GM21529 (cell line): ENCODE results near the gene NLRX1.
"Not testable (repeated sequence)": the region's sequence is repeated elsewhere in the genome, so short reads cannot be mapped to it uniquely, and the experiment has no call there.

Experiments used
- ATAC-seq: cut with Tn5 transposase; IDR thresholded peaks from one replicate; pipeline ENCODE4 v1.9.1; 2021; ENCODE audit not compliant: unreplicated experiment

NLRX1 gene

DNA sequence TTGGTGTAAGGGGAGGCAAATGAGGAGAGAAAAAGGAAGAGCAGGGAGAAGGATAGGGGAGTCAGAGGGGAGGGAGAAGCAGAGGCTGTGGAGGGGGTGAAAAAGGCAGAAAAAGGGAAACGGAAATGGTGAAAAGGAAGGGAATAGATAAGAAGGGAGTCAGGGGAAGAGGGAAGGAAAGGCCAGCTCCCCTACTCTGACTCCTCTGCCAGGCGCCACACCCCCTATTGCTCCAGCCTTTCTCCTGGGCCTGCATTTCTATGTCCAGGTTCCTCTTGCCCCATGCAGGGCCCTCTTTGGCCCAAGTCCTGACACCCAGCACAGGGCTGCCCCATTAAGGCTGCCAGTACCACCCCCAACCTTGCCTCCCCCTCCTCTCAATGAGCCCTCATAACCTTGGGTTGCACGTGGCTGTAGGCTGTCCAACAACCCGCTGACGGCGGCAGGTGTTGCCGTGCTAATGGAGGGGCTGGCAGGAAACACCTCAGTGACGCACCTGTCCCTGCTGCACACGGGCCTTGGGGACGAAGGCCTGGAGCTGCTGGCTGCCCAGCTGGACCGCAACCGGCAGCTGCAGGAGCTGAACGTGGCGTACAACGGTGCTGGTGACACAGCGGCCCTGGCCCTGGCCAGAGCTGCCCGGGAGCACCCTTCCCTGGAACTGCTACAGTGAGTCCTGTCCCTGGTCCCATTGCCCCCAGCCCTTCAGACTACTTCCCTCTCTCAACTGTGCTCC is 13.3 kb downstream of the NLRX1 start:
- ATAC-seq: no peak

DNA sequence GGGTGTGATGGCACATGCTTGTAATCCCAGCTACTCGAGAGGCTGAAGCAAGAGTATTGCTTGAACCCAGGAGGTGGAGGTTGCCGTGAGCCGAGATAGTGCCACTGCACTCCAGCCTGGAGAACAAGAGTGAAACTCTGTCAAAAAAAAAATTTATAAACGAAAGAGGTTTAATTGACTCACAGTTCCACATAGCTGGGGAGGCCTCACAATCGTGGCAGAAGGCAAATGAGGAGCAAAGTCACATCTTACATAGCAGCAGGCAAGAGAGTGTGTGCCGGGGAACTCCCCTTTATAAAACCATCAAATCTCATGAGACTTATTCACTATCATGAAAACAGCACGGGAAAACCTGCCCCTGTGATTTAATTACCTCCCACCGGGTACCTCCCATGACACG is 15.9 kb downstream of the NLRX1 start:
- not testable (repeated sequence) for ATAC-seq

DNA sequence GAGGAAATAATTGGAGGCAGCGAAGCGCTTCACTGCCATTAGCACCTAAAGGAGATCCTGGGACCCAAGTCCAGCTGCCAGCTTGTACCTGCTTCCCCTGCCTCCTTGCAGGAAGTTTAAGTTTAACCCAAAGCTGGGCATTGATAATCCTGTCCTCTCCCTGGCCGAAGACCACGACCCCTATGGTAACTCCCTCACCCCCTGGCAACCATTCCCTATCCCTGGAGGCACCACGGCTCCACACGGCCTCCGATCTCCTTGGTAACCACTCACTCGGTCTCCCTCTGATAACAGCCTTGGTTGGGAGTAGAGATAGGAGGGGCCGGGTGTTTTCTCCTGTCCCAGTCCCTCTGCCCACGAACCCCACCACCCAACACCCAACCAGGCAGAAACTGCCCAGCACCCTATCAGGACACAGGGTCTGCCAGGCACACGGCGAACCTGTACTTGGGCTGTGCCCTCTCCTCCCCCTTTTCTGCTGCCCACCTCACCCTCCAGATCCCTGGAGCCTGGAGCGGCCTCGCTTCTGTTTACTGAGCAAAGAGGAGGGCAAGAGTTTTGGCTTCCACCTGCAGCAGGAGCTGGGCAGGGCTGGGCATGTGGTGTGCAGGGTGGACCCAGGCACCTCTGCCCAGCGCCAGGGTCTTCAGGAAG is 17.6 kb downstream of the NLRX1 start:
- no peak for ATAC-seq

DNA sequence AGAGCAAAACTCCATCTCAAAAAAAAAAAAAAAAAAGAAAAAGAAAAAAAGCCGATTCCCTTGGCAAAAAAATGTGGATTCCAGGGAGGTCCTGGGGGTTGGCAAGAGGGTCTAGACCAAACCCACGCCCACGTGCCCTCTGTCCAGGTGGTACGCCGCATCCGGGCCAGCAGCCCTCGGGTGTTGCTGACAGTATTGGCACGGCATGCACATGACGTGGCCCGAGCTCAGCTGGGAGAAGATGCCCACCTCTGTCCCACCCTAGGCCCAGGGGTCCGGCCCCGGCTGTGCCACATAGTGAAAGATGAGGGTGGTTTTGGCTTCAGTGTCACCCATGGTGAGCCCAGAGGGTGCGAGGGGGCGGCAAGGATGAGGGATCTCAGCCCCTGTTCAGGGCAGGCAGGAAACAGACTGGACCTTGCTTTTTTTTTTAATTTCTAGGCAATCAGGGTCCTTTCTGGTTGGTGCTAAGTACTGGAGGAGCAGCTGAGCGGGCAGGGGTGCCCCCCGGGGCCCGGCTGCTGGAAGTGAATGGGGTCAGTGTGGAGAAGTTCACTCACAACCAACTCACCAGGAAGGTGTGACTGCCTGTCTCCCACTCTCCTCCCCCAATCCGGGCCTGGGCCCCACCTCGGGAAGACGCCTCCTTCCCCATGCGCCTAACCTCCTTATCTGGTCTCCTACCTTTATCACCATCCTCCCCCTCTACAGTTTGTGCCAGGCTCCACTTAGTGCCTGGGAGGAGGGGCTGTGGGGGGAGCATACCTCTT is 18.8 kb downstream of the NLRX1 start:
- ATAC-seq: no peak

DNA sequence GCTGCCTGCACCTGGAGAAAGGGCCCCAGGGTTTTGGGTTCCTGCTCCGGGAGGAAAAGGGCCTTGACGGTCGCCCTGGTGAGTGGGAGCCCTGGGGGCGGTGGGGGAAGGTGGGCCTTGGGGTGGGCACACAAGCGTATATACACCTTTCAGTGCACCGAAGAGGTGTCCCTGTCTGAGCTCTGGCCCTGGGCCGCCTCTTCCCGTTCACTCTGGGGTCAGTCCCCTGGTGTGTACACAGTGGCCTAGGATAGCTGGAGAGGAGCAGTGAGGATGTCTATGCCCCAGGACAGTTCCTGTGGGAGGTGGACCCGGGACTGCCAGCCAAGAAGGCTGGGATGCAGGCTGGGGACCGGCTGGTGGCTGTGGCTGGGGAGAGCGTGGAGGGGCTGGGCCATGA is 19.5 kb downstream of the NLRX1 start:
- no peak for ATAC-seq

DNA sequence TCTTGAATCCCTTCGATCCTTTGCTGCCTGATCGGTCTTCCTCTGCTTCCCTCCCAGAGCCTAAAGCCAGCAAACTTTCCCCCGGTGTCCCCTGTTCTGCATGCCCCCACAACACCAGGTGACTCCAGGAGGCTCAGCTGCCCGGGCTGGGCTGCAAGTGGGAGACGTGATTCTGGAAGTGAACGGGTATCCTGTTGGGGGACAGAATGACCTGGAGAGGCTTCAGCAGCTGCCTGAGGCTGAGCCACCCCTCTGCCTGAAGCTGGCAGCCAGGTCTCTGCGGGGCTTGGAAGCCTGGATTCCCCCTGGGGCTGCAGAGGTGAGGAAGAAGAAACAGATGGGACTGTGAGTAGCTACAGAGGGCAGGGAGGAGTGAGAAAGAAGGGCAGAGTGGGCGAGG is 20.4 kb downstream of the NLRX1 start:
- ATAC-seq: no peak

DNA sequence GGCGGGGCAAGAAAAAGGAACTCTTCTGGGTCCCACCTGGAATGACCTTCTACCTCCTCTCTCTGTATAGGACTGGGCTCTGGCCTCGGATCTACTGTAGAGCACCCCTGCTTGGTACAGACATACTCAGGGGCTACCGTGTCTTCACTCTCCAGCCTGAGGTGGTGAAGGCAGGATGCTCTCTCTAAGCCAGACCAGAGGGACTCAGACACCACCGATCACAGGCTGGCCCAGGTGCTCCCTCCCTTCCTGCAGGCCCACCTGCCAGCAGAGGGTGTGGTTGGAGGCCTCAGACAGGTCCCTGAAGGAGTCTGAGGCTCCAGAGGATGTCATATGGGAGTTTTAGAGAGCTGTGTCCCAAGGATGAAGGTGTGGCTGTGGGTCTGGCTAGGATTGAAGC is 20.9 kb downstream of the NLRX1 start:
- no peak for ATAC-seq

DNA sequence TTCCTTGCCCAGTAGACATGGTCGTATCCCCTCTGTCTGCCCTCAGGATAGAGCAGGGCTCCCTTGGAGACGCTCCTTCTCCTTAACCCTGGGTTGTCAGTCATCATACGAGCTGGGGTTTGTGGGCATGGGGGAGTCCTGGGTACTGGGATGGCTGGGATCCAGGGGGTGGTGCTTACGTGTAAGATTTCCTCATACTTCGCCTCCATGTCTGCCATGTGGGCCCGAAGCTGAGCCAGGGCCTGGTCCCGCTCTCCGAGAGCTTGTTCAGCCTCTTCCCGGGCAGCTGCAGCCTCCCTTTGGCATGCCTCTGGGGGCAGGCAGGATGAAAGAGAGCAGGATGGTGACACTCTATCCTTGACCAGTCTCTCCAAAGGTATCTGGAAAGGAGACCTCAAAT is 22.0 kb downstream of the NLRX1 start:
- no peak for ATAC-seq

DNA sequence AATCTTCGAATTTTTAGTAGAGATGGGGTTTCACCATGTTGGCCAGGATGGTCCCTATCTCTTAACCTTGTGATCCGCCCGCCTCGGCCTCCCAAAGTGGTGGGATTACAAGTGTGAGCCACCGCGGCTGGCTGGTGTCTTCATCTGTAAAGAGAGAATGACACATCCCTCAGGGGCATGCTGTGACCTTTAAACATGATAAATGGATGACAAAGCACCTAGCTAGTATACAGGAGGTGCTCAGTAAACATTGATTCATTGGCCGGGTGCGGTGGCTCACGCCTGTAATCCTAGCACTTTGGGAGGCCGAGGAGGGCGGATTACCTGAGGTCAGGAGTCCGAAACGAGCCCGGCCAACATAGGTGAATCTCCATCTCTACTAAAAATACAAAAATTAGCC is 22.7 kb downstream of the NLRX1 start:
- not testable (repeated sequence) for ATAC-seq

DNA sequence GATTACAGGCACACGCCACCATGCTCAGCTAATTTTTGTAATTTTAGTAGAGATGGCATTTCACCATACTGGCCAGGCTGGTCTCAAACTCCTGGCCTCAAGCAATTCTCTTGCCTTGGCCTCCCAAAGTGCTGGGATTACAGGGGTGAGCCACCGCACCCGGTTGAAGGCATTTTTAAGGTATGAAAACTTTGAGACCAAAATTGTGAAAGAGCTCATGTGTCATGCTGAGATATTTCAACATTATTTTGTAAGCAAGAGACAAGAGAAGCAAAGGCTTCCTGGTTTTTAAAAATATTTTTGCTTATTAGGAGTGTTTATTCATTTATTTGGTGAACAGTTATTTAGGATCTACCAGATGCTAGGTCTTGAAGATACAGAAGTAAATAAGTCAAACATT is 23.6 kb downstream of the NLRX1 start:
- ATAC-seq: no peak

DNA sequence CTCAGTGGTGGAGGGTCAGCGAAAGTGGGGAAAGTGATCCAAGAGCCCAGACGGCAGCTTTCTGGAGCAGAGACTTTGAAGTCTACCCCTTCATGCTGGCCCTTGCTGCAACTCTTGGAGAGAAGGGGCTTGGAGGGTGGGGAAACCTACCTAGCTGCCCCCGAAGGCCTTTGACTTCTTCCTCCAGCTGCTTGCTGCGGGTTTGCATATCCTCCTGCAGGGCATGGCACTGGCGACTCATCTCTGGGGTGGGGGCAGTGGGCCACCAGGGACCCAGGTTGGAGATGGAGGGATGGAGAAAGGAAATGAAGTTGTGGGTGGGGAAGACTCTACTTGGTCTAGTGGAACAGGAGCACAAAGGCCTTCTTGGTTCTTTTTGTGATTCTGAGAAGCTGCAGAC is 24.5 kb downstream of the NLRX1 start:
- ATAC-seq: no peak

DNA sequence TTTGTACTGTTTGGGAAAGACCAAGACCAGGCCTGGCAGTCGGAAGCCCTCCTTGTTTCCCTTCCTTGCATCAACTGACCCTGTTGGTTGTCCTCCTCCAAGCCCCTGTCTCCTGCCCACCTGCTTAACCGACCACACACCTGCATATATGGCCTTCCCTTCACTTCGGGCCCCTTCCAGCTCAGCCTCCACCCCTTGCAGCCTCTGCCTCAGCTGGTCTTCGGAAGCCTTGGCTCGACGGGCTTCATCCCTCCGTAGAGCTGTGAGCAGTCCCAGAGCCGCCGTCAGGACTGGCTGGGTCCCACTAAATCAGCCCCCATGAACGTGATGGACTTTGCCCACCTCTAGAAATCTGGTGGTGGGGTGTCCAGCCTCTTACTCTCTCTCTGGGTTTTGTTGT is 25.1 kb downstream of the NLRX1 start:
- ATAC-seq: no peak

DNA sequence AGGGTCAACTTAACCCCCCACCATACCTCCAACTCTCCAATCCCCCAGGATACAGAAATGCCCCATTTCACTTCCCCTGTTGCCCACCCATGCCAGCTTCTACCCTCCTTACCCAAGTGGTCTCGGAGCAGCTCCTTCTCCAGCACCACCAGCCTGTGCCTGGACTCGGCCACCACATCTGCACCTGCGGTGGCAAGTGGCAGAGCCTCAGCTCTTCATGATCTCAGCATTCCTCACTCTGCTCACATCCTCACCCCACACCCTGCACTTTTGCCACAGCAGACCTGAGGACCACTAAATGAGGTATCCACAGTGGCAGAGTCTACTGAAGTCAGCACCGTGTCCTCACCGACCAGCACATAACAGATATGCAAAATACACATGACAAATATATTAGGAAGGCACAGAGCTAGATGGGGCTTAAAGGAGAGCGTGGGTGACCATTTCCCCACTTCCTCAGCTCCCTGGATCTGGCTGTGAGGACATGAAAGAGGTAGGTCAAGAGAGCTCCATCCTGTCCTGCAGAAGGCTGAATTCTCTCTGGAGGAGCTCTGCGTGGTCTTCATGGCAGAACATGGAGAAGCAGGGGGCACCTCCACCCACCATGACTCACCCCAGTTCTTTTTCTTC is 26.4 kb downstream of the NLRX1 start:
- ATAC-seq: no peak

DNA sequence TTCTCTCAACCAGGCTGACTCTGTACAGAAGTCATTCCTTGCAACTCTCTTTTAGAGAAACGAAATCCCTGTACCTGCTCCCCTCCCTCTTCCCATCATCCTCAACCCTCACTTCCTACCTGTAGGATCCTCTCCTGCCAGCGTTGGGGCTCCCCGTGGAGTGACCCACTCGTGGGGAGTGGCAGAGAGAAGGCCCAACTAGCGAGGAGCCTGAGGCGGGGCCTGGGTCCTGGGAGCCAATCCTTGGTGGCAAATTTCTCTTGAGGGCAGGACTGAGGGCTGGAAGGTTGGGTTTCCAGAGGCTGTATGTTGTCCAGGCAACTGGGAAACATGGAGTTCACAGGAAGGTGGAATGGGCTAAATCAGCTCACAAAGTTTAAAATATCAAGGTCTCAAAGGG is 27.2 kb downstream of the NLRX1 start:
- no peak for ATAC-seq

DNA sequence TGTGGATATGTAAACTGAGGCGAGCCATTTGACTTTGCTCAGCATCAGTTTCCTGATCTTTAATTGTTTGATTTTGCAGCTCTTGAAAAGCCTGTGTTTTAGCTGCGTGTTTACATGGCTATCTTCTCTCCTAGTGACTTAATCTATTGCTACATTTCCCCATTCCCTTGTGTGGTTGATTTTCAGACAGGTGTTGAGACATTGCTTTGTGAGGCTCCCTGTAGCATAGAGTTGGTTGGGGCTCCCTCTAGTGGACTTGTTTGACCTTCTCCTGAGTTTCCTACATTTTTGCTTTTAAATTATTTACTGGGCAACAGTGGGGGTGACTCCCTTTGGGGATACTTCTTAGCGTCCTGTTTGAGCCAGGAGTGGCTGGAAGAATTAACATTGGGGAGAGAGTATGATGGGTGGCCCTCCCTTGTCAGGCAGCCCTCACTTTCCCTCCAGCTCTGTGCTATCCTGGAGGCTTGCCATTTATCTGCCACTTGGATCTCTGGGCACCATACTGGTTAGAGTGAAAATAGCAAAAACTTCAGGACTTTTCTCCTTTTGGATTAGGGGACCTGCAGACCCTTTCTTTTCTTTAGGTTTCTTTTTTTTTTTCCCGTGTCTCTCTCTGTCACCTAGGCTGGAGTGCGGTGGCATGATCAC is 28.4 kb downstream of the NLRX1 start:
- peak; percentile 64 for ATAC-seq

DNA sequence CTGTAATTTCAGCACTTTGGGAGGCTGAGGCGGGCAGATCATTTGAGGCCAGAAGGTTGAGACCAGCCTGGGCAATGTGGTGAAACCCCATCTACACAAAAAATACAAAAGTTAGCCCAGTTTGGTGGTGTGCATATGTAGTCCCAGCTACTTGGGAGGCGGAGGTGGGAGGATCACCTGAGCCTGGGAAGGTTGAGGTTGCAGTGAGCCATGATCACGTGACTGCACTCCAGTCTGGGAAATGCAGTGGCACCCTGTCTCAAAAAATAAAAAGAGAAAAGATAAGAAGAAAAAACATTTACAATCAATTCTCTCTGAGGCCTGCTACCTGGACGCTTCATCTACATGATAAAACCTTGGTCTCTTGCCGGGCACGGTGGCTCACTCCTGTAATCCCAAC is 30.4 kb downstream of the NLRX1 start:
- ATAC-seq: no peak

DNA sequence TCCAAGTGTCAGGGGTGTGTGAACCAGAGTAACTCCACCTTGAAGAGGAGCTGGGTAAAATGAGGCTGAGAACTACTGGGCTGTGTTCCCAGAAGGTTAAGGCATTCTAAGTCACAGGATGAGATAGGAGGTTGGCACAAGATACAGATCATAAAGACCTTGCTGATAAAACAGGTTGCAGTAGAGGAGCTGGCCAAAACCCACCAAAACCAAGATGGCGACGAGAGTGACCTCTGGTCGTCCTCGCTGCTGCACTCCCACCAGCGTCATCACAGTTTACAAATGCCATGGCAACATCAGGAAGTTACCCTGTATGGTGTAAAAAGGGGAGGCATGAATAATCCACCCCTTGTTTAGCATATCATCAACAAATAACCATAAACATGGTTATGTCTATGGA is 32.7 kb downstream of the NLRX1 start:
- not testable (repeated sequence) for ATAC-seq

DNA sequence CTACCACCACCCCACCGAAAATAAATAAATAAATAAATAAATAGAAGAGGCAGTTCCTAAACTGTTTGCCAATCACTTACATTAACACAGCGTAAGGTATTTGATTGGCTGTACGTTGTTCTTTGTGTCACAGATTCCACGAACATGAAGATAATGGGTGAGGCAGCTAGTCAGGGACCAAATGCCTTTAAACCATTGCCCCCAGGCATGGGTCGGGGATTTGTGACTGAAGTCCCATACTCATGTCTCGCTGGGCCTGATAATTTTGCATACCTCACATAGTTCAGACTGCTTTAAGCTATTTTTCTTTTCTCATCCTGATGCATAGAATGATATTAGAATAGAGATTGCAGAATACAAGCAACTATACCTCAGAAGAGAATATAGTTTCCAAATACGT is 34.0 kb downstream of the NLRX1 start:
- ATAC-seq: no peak

DNA sequence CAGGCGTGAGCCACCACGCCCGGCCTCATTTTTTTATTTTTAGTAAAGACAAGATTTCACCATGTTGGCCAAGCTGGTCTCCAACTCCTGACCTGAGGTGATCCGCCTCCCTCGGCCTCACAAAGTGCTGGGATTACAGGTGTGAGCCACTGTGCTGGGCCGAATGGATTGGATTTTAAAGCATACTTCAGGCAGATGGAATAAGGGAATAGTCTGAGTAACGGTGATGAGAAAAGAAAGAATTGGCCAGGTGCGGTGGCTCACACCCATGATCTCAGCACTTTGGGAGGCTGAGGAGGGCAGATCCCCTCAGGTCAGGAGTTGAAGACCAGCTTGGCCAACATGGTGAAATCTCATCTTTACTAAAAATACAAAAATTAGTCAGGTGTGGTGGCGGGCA is 35.5 kb downstream of the NLRX1 start:
- no peak for ATAC-seq

DNA sequence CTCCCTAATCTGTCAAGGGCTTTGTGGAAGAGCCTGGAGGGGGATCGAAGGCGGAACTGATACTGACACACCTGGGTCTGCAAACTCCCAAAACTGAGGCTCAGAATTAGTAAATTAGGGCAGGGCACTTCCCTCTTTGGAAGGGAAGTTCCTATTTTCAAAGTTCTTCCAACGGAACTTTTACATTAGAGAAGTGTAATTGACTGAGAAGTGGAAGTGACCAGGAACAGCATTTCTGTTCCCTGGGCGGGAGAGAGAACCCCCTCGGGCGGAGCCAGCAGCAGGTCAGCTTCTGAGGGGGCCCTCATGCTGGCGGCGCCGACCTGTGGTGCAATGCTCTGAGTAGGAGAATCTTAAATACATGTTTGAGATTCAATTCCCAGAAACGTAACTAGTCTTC is 36.6 kb downstream of the NLRX1 start:
- no peak for ATAC-seq
